Stimulated activated CD8-positive, alpha-beta memory T cell treated with anti-CD3 and anti-CD28 coated beads, Interleukin-12 subunit alpha, Interleukin-12 subunit beta, amount 100 ng/mL, for 1 hour (primary cell): Measurements from ENCODE around the gene TRAF3IP3.
A peak's percentile ranks its signal among the peaks of the same experiment; 100 is the strongest.

Source experiments
- DNase-seq: peaks from one replicate; pipeline ENCODE4 v3.0.0-alpha.2; 2020; ENCODE audit warnings: low read depth

Gene TRAF3IP3

GRCh38 chr1:209755926-209756614, at the start of gene TRAF3IP3:
TRAF3IP3 (plus strand) TSS chr1:209756053; CDS start chr1:209760040, 3,987 bp downstream.
- DNase-seq: peak; percentile 64

GRCh38 chr1:209706622-209707021, 49.2 kb upstream of the TRAF3IP3 start:
- DNase-seq: no peak

- DNase-seq: no peak
These were observed 48.5 kb upstream of the TRAF3IP3 start for GRCh38 chr1:209707308-209707707.

GRCh38 chr1:209708297-209708696, 47.6 kb upstream of the TRAF3IP3 start:
- no peak for DNase-seq

- no peak for DNase-seq
These were observed 45.8 kb upstream of the TRAF3IP3 start for GRCh38 chr1:209710093-209710492.

GRCh38 chr1:209710847-209711246, 45.0 kb upstream of the TRAF3IP3 start:
- no peak for DNase-seq

GRCh38 chr1:209714338-209714737, 41.5 kb upstream of the TRAF3IP3 start:
- DNase-seq: no peak

- DNase-seq: no peak
These were observed 40.5 kb upstream of the TRAF3IP3 start for GRCh38 chr1:209715314-209715713.

GRCh38 chr1:209717818-209718217, 38.0 kb upstream of the TRAF3IP3 start:
- DNase-seq: no peak

- DNase-seq: no peak
These were observed 35.5 kb upstream of the TRAF3IP3 start for GRCh38 chr1:209720326-209720725.

GRCh38 chr1:209720826-209721225, 35.0 kb upstream of the TRAF3IP3 start:
- DNase-seq: no peak

GRCh38 chr1:209721323-209721722, 34.5 kb upstream of the TRAF3IP3 start:
- no peak for DNase-seq

- DNase-seq: no peak
These were observed 32.6 kb upstream of the TRAF3IP3 start for GRCh38 chr1:209723265-209723664.

GRCh38 chr1:209723756-209724693, 31.8 kb upstream of the TRAF3IP3 start:
- DNase-seq: no peak

GRCh38 chr1:209727286-209727685, 28.6 kb upstream of the TRAF3IP3 start:
- DNase-seq: no peak

- no peak for DNase-seq
These were observed 28.1 kb upstream of the TRAF3IP3 start for GRCh38 chr1:209727785-209728184.

GRCh38 chr1:209728466-209728865, 27.4 kb upstream of the TRAF3IP3 start:
- no peak for DNase-seq

- DNase-seq: no peak
These were observed 26.4 kb upstream of the TRAF3IP3 start for GRCh38 chr1:209729436-209729835.

- no peak for DNase-seq
These were observed 23.1 kb upstream of the TRAF3IP3 start for GRCh38 chr1:209732725-209733124.

- DNase-seq: no peak
These were observed 22.3 kb upstream of the TRAF3IP3 start for GRCh38 chr1:209733409-209734192.

- DNase-seq: no peak
These were observed 19.2 kb upstream of the TRAF3IP3 start for GRCh38 chr1:209736490-209737117.

GRCh38 chr1:209737118-209737505, 18.7 kb upstream of the TRAF3IP3 start:
- DNase-seq: no peak
